ENCODE measurements around the gene E2F8.

Gene E2F8

DNA sequence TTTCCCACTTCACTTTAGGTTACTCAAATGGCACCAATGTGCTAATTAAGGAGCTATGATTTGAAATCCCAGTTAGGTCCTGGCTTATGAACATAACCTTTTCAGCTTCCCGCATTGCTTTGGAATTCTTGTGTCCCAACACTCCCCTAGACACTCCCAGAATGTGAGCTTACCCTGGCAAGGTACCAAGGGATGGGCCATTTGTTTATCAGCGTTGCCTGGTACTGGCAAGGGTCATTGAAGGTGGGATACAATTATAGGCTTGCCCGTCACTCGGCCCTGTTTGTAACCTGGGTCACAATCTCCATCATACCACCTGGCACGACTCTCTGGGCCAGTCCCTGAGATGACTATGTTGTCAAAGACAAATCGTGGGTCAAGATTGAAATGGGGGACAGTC is 44.3 kb downstream of the E2F8 start:
- no peak overlapping the region for H3K4me3 ChIP-seq (ENCODE audit: low read length)
- no peaks in the 10 kb centered on the region for H3K36me3 ChIP-seq (ENCODE audit: insufficient read depth, low read length)
- H3K9me3 ChIP-seq (replicated peaks; ENCODE audit: low read length) = no peaks in the 10 kb centered on the region
- no peak overlapping the region for H3K9ac ChIP-seq (ENCODE audit: low read depth, low read length)
- no peak overlapping the region for H3K4me2 ChIP-seq (ENCODE audit: low read length)
- H3K27me3 ChIP-seq (ENCODE audit: control insufficient read depth, insufficient read depth, low read length) = peaks cover 55% of the 10 kb centered on the region
- H3K4me1 ChIP-seq (ENCODE audit: control insufficient read depth, insufficient read depth, low read length) = peaks cover 7% of the 10 kb centered on the region

DNA sequence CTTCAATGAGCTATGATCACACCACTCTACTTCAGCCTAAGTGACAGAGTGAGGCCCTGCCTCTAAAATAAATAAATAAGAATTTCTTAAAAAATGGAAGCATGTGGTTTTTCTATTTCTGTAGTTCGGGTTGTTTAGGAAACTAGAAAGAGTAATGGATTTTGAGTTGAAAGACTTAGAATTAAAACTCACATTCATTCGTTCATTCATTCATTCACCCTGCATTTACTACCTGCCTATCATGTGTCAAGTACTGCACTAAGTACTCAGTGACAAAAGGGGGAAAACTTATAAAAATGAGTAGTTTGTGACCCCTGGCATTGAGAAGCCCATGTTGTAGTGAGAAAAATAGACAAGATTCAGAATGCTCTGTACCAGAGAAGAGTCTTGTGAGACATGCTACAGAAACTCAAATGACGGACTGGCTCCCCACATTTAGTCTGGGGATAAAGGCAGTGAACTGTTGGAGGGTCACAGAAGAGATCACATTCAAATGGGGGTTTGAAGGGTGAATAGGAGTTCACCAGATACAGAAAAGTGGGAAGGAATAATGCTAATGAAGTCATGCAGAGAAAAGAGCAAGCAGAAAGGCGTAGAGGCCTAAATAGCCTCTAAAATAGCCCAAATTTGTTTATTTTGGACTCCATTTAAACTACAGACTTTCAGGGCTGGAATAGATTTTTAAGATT is 46.0 kb downstream of the E2F8 start:
- no peaks in the 10 kb centered on the region for H3K4me1 ChIP-seq (ENCODE audit: control insufficient read depth, insufficient read depth, low read length)
- no peak overlapping the region for H3K9ac ChIP-seq (ENCODE audit: low read depth, low read length)
- H3K36me3 ChIP-seq (ENCODE audit: insufficient read depth, low read length) = no peaks in the 10 kb centered on the region
- no peak overlapping the region for H3K4me2 ChIP-seq (ENCODE audit: low read length)
- peaks cover 54% of the 10 kb centered on the region for H3K27me3 ChIP-seq (ENCODE audit: control insufficient read depth, insufficient read depth, low read length)
- no peak overlapping the region for H3K4me3 ChIP-seq (ENCODE audit: low read length)
- H3K9me3 ChIP-seq (replicated peaks; ENCODE audit: low read length) = no peaks in the 10 kb centered on the region

DNA sequence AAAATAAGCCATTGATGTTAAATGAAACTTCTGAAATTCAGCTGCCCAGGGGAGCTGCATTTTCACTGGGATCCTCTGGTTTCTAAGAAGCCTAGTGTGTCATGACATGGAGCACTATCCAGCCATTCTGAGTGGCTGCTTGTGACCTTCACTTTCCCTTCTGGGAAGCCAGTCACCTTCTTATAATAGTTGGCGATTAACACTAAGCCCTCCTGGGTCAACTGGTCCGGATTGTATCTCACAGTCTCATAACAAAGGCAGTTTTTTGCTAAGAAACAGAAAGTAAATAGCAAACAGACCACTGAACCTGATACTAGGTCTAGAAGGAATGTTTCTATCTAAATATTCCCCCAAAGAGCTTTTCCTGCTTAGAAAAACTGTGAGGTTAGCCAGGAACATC is 46.8 kb downstream of the E2F8 start:
- H3K4me2 ChIP-seq (ENCODE audit: low read length) = no peak overlapping the region
- no peak overlapping the region for H3K9ac ChIP-seq (ENCODE audit: low read depth, low read length)
- no peaks in the 10 kb centered on the region for H3K36me3 ChIP-seq (ENCODE audit: insufficient read depth, low read length)
- no peak overlapping the region for H3K4me3 ChIP-seq (ENCODE audit: low read length)
- peaks cover 46% of the 10 kb centered on the region for H3K27me3 ChIP-seq (ENCODE audit: control insufficient read depth, insufficient read depth, low read length)
- H3K9me3 ChIP-seq (replicated peaks; ENCODE audit: low read length) = no peaks in the 10 kb centered on the region
- H3K4me1 ChIP-seq (ENCODE audit: control insufficient read depth, insufficient read depth, low read length) = no peaks in the 10 kb centered on the region

DNA sequence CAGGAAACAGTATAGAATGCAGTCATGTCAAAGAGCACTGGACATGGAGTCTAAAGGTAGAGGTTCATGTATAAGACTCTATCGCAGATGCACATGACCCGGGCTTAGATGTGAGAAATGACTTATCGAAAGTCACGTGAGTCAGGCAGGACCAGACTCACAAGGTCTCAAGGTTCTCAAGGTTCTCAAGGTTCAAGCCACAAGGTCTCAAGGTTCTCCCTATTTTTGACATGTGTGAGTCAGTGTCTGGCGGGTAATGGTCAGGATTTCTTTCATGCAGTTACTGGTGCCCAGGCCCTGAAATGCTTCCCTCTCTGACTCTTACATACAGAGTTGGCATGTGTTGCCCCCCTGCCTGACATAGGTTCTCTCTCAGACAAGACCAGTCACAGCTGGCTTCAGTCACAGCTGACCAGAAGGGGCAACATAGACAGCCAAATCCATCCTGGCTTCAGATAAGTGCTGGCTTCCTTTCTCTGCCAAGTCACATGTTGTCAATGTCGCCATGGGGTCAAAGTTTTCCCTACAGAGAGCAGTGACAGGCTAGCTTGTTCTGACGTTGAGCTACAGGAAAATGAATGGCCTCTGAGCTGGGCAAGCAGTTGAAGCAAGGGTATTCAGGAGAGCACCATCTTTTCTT is 49.1 kb downstream of the E2F8 start:
- Histone ChIP-seq H3K27me3 (ENCODE audit: control insufficient read depth, insufficient read depth, low read length) (peaks cover 30% of the 10 kb centered on the region), H3K9me3 (replicated peaks; ENCODE audit: low read length) (no peaks in the 10 kb centered on the region), H3K9ac (ENCODE audit: low read depth, low read length) (no peak overlapping the region), H3K4me1 (ENCODE audit: control insufficient read depth, insufficient read depth, low read length) (no peaks in the 10 kb centered on the region), H3K4me2 (ENCODE audit: low read length) (no peak overlapping the region), H3K36me3 (ENCODE audit: insufficient read depth, low read length) (no peaks in the 10 kb centered on the region), H3K4me3 (ENCODE audit: low read length) (no peak overlapping the region)

DNA sequence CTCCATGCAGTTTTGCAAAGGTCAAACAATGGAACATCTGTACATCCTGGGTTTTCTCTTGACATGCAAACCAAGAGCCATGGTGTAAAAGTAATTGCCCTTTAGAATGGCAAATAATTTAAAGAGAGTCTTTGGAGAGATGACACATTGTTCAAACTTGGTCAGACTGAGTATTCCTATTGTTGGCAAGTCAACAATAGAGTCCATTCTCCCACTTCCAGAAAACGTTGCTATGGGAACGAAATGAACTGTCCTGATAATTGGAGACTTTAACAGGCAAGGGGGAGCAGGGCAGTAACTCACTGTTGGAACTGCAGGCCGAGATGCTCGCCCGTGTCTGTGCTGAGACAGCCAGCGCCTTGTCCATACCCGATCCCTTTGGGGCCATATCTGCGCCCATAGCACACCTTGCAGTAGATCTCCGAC is 52.9 kb downstream of the E2F8 start:
- H3K9me3 ChIP-seq (replicated peaks; ENCODE audit: low read length) = no peaks in the 10 kb centered on the region
- peaks cover 14% of the 10 kb centered on the region for H3K27me3 ChIP-seq (ENCODE audit: control insufficient read depth, insufficient read depth, low read length)
- H3K4me2 ChIP-seq (ENCODE audit: low read length) = no peak overlapping the region
- H3K9ac ChIP-seq (ENCODE audit: low read depth, low read length) = no peak overlapping the region
- H3K4me1 ChIP-seq (ENCODE audit: control insufficient read depth, insufficient read depth, low read length) = no peaks in the 10 kb centered on the region
- no peak overlapping the region for H3K4me3 ChIP-seq (ENCODE audit: low read length)
- no peaks in the 10 kb centered on the region for H3K36me3 ChIP-seq (ENCODE audit: insufficient read depth, low read length)

DNA sequence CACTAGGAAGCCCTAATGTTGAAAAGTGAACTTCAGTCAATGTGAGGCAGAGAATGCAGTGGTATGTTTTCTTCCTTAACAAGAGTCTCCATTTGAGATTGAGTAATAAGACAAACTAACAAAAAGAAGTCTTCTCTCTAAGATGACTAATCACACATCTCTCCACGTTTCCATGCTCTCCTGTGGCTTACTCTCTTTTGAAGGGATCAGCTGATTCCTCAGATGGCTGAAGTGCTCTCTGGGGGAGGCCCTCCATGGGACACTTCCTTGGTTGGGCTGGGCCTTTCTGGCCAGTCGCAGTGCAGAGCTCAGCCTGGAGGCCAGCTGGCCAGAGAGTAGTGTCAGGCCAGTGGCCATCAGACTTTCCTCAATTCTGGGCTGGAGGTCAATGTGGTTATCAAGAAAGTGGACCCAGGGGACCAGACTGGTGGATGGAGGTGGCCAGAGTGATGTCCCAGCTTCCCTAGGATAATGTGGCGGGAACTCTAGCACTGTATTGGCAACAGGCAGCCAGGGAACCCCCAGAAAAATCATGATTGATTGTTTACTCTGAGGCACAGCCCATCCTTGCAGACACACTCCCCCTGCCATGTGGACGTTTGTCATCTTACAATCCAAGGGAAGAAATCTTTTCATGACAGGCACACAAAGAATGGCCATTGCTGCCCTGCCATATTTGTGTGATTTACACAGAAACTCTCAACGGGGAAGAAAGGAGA is 53.5 kb downstream of the E2F8 start:
- Histone ChIP-seq H3K36me3 (ENCODE audit: insufficient read depth, low read length) (no peaks in the 10 kb centered on the region), H3K9me3 (replicated peaks; ENCODE audit: low read length) (no peaks in the 10 kb centered on the region), H3K4me2 (ENCODE audit: low read length) (no peak overlapping the region), H3K4me3 (ENCODE audit: low read length) (no peak overlapping the region), H3K27me3 (ENCODE audit: control insufficient read depth, insufficient read depth, low read length) (peaks cover 10% of the 10 kb centered on the region), H3K4me1 (ENCODE audit: control insufficient read depth, insufficient read depth, low read length) (no peaks in the 10 kb centered on the region), H3K9ac (ENCODE audit: low read depth, low read length) (no peak overlapping the region)

DNA sequence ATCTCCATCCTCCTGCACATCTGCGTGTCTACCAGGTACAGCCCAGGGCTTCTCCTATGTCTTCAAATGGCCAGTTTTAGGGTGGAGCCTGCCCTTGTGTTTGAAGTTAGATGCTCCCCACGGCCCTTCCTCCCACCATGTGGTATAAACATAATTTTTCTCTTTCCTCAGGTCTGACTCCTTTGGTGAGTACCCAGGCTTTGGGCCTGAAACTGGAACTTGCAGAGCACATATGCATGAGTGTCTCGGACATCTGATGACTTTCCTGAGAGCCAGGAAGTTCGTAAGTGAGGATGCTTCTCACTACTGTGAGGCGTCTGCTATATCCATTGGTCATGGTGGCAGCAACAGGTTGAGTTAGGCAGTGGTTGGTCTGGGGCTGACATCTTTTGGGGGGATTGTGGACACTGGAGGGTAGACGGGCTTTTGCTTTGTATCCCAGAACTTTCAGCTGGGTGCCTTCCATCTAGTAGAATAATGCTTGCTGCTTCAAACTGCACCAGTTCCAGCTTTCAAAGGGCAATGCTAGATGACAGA is 55.2 kb downstream of the E2F8 start:
- Histone ChIP-seq H3K27me3 (ENCODE audit: control insufficient read depth, insufficient read depth, low read length) (peaks cover 2% of the 10 kb centered on the region), H3K4me2 (ENCODE audit: low read length) (no peak overlapping the region), H3K4me3 (ENCODE audit: low read length) (no peak overlapping the region), H3K36me3 (ENCODE audit: insufficient read depth, low read length) (no peaks in the 10 kb centered on the region), H3K9me3 (replicated peaks; ENCODE audit: low read length) (no peaks in the 10 kb centered on the region), H3K9ac (ENCODE audit: low read depth, low read length) (no peak overlapping the region), H3K4me1 (ENCODE audit: control insufficient read depth, insufficient read depth, low read length) (no peaks in the 10 kb centered on the region)

DNA sequence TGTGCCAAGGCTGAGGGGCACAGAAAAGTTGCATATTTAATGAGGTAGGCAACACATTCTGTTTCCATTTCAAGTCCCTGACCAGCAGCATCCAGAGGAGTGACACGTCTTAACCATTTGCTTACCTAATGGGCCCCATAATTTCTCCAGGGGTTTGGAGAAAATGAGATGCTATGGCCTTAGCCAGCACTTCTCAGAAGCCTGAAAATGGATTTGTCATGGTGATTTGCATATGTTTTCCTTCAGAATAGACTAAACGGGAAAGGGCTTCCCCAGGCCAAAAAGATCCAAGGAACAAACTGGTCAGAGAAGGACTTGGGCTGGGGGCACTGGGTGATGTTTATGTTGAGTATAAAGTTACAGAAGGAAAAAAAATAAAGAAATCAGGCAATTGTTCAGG is 55.7 kb downstream of the E2F8 start:
- H3K9ac ChIP-seq (ENCODE audit: low read depth, low read length) = no peak overlapping the region
- no peak overlapping the region for H3K4me3 ChIP-seq (ENCODE audit: low read length)
- no peaks in the 10 kb centered on the region for H3K9me3 ChIP-seq (replicated peaks; ENCODE audit: low read length)
- no peaks in the 10 kb centered on the region for H3K4me1 ChIP-seq (ENCODE audit: control insufficient read depth, insufficient read depth, low read length)
- H3K4me2 ChIP-seq (ENCODE audit: low read length) = no peak overlapping the region
- H3K27me3 ChIP-seq (ENCODE audit: control insufficient read depth, insufficient read depth, low read length) = no peaks in the 10 kb centered on the region
- H3K36me3 ChIP-seq (ENCODE audit: insufficient read depth, low read length) = no peaks in the 10 kb centered on the region

DNA sequence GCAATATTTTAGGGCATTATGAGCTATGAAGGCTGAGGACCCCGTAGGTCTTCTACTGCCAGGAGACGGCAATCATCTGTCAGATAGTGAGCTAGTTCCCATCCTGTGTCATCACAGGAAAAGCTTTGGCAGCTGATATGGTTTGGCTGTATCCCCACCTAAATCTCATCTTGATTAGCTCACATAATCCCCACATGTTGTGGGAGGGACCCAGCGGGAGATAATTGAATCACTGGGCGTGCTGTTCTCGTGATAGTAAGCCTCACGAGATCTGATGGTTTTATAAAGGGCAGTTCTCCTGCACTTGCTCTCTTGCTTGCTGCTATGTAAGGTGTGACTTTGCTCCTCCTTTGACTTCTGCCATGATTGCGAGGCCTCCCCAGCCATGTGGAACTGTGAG is 57.1 kb downstream of the E2F8 start:
- Histone ChIP-seq H3K4me3 (ENCODE audit: low read length) (no peak overlapping the region), H3K9me3 (replicated peaks; ENCODE audit: low read length) (no peaks in the 10 kb centered on the region), H3K4me2 (ENCODE audit: low read length) (no peak overlapping the region)

DNA sequence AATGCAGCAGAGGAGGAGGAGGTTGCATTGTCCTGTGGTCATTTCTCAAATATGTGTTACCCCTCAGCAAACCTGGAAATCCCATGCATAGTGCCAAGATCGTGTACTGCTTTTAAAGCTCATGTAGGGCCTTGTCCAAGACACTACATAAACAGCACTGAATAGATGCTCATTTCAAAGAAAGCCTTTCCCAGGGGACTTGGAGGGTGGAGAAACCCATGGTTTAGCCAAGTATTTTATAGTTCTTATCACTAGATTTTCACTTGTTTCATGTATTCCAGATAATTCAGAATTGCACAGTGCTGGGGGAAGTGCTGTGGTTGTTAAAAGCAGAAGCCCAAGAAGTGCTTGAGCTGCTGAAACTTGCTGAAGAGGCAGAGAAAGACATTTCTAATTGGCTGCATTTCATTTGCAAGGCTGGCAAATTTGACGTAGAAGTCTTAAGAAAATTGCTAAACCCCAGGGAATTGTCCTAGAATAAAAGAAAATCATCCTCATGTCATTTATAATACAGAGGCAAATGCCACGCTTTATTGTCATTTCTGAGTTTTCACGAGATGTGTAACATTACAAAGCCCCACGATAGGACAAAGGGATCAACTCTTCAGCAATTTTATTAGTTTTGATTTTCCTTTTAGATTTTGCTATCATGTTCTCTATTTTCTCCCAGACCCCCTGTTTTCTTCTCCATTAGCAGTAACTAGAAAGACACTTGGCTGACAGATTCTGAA is 59.0 kb downstream of the E2F8 start:
- no peaks in the 10 kb centered on the region for H3K9me3 ChIP-seq (replicated peaks; ENCODE audit: low read length)
- H3K4me3 ChIP-seq (ENCODE audit: low read length) = no peak overlapping the region
- no peaks in the 10 kb centered on the region for H3K36me3 ChIP-seq (ENCODE audit: insufficient read depth, low read length)
- H3K4me2 ChIP-seq (ENCODE audit: low read length) = no peak overlapping the region
- no peak overlapping the region for H3K9ac ChIP-seq (ENCODE audit: low read depth, low read length)
- H3K4me1 ChIP-seq (ENCODE audit: control insufficient read depth, insufficient read depth, low read length) = no peaks in the 10 kb centered on the region
- H3K27me3 ChIP-seq (ENCODE audit: control insufficient read depth, insufficient read depth, low read length) = no peaks in the 10 kb centered on the region

More for the DNA sequence above, 57.1 kb downstream of the E2F8 start:
- H3K27me3 ChIP-seq (ENCODE audit: control insufficient read depth, insufficient read depth, low read length) = no peaks in the 10 kb centered on the region
- H3K36me3 ChIP-seq (ENCODE audit: insufficient read depth, low read length) = no peaks in the 10 kb centered on the region
- H3K9ac ChIP-seq (ENCODE audit: low read depth, low read length) = no peak overlapping the region
- H3K4me1 ChIP-seq (ENCODE audit: control insufficient read depth, insufficient read depth, low read length) = no peaks in the 10 kb centered on the region

DNA sequence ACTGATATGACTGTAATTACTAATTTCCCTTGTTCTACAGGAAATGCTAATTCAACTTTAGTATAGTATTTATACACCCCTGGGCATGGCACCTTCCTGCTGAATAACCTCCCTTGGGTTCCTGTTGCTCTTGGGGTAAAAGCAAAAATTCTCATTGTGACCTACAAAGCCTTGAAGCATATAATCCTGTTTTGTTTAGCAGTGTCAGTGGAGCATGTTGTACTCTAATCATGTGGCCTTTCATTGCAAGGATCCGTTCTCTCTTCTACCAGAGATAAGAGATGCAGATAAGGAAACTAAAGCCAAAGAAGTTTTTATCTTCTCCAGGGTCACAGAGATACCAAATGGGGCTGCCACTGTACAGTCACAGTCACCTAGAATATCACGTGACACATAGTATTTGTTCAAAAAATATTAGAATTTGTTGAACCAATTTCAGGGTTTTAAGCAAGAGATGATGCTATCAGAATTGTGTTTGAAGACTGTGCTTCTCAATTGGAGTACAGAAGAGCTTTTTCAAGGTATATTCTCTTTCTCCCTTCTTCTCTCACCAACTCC is 64.0 kb downstream of the E2F8 start:
- no peak overlapping the region for H3K4me3 ChIP-seq (ENCODE audit: low read length)
- H3K9ac ChIP-seq (ENCODE audit: low read depth, low read length) = no peak overlapping the region

More for the DNA sequence above, 64.0 kb downstream of the E2F8 start:
- Histone ChIP-seq H3K9me3 (replicated peaks; ENCODE audit: low read length) (no peaks in the 10 kb centered on the region), H3K36me3 (ENCODE audit: insufficient read depth, low read length) (peaks cover 16% of the 10 kb centered on the region), H3K4me1 (ENCODE audit: control insufficient read depth, insufficient read depth, low read length) (no peaks in the 10 kb centered on the region), H3K27me3 (ENCODE audit: control insufficient read depth, insufficient read depth, low read length) (no peaks in the 10 kb centered on the region), H3K4me2 (ENCODE audit: low read length) (no peak overlapping the region)

All from skeletal muscle satellite cell (primary cell).